SK-N-SH treated with all-trans-retinoic acid at 6 μM for 48 hours (cell line): ENCODE measurements around the gene GABBR2.

ENCODE experiments used
- GLIS3 ChIP-seq: fragments of 250-450 bp; sonication (Bioruptor Pico); IDR thresholded peaks from 2 replicates; pipeline ENCODE4 v1.5.0; 2020; ENCODE audit warnings: mild to moderate bottlenecking, moderate library complexity
- ZC3H10 ChIP-seq: fragments of 250-450 bp; sonication (Bioruptor Pico); IDR thresholded peaks from 2 replicates; pipeline ENCODE4 v1.5.1; 2021; ENCODE audit warnings: mild to moderate bottlenecking, moderate library complexity
- ZFP30 ChIP-seq: fragments of 450-650 bp; formaldehyde crosslinking; IDR thresholded peaks from 2 replicates; pipeline ENCODE4 v1.5.0; 2022; ENCODE audit warnings: mild to moderate bottlenecking, moderate library complexity
- ZNF8 ChIP-seq: fragments of 450-650 bp; formaldehyde crosslinking; IDR thresholded peaks from 2 replicates; pipeline ENCODE4 v1.5.0; 2020; ENCODE audit warnings: mild to moderate bottlenecking, moderate library complexity
- TF ChIP-seq, protein P1 (sequence below): fragments of 250-450 bp; sonication (Bioruptor Pico); IDR thresholded peaks from 2 replicates; pipeline ENCODE4 v1.5.1; 2020; ENCODE audit warnings: low read depth, mild to moderate bottlenecking, moderate library complexity
- TF ChIP-seq, protein P2 (sequence below): fragments of 250-450 bp; sonication (Bioruptor Pico); IDR thresholded peaks from 2 replicates; pipeline ENCODE4 v1.8.0; 2020; ENCODE audit warnings: mild to moderate bottlenecking, moderate library complexity, borderline replicate concordance

DNA sequence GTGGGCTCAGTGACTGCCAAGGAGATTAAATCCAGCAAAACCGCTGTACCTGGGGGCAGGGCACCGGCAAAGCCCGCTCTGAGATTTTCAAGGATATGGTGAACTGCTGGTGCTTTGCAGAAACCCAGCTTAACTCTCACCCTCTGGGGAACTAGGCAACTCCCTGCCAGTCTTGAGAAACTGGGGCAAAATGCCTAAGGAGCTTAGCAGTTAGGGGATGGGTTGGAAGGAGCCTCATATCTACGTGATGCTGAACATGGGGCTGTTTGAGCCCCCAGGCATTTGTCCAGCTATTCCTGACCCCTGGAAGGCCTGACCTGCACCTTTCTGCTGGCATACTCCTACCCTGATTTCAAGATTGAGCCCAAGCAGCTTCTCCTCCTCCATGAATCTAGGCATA lies 344.6 kb downstream of the GABBR2 start:
- no peak for TF ChIP-seq ZFP30
- TF ChIP-seq GLIS3, result no peak
- TF ChIP-seq, protein P1, sequence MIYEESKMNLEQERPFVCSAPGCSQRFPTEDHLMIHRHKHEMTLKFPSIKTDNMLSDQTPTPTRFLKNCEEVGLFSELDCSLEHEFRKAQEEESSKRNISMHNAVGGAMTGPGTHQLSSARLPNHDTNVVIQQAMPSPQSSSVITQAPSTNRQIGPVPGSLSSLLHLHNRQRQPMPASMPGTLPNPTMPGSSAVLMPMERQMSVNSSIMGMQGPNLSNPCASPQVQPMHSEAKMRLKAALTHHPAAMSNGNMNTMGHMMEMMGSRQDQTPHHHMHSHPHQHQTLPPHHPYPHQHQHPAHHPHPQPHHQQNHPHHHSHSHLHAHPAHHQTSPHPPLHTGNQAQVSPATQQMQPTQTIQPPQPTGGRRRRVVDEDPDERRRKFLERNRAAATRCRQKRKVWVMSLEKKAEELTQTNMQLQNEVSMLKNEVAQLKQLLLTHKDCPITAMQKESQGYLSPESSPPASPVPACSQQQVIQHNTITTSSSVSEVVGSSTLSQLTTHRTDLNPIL (CRISPR knock-in tag), result no peak
- no peak for TF ChIP-seq ZNF8 (CRISPR knock-in tag)
- TF ChIP-seq, protein P2, sequence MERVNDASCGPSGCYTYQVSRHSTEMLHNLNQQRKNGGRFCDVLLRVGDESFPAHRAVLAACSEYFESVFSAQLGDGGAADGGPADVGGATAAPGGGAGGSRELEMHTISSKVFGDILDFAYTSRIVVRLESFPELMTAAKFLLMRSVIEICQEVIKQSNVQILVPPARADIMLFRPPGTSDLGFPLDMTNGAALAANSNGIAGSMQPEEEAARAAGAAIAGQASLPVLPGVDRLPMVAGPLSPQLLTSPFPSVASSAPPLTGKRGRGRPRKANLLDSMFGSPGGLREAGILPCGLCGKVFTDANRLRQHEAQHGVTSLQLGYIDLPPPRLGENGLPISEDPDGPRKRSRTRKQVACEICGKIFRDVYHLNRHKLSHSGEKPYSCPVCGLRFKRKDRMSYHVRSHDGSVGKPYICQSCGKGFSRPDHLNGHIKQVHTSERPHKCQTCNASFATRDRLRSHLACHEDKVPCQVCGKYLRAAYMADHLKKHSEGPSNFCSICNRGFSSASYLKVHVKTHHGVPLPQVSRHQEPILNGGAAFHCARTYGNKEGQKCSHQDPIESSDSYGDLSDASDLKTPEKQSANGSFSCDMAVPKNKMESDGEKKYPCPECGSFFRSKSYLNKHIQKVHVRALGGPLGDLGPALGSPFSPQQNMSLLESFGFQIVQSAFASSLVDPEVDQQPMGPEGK (CRISPR knock-in tag), result no peak
- no peak for TF ChIP-seq ZC3H10 (CRISPR knock-in tag)
